ENCODE data around the gene KLF7.

The KLF7 gene

GRCh38 chr2:207165121-207166038, at the start of gene KLF7:
TSS of gene KLF7 (minus strand) at chr2:207165948. CDS start at chr2:207165568, 380 bp downstream.
- no peak for DNase-seq

GRCh38 chr2:207215308-207215707, 49.6 kb upstream of the KLF7 start:
- no peak for DNase-seq

GRCh38 chr2:207214446-207214845, 48.7 kb upstream of the KLF7 start:
- DNase-seq, result no peak

GRCh38 chr2:207206011-207206410, 40.3 kb upstream of the KLF7 start:
- DNase-seq, result no peak

GRCh38 chr2:207205173-207205957, 39.6 kb upstream of the KLF7 start:
- no peak for DNase-seq

GRCh38 chr2:207203056-207203455, 37.3 kb upstream of the KLF7 start:
- DNase-seq, result no peak

- no peak for DNase-seq
Measured at GRCh38 chr2:207202645-207203044, 36.9 kb upstream of the KLF7 start.

GRCh38 chr2:207201416-207201815, 35.7 kb upstream of the KLF7 start:
- DNase-seq, result no peak

GRCh38 chr2:207200136-207200535, 34.4 kb upstream of the KLF7 start:
- no peak for DNase-seq

- DNase-seq, result no peak
Measured at GRCh38 chr2:207194028-207194427, 28.3 kb upstream of the KLF7 start.

- no peak for DNase-seq
Measured at GRCh38 chr2:207188626-207189419, 23.1 kb upstream of the KLF7 start.

- DNase-seq, result no peak
Measured at GRCh38 chr2:207185372-207185771, 19.6 kb upstream of the KLF7 start.

- DNase-seq, result no peak
Measured at GRCh38 chr2:207184768-207185167, 19.0 kb upstream of the KLF7 start.

GRCh38 chr2:207184348-207184747, 18.6 kb upstream of the KLF7 start:
- DNase-seq, result no peak

GRCh38 chr2:207183506-207183905, 17.8 kb upstream of the KLF7 start:
- no peak for DNase-seq

GRCh38 chr2:207182911-207183310, 17.2 kb upstream of the KLF7 start:
- DNase-seq, result no peak

GRCh38 chr2:207181526-207182274, 16.0 kb upstream of the KLF7 start:
- DNase-seq, result no peak

- no peak for DNase-seq
Measured at GRCh38 chr2:207180741-207181140, 15.0 kb upstream of the KLF7 start.

GRCh38 chr2:207176247-207176646, 10.5 kb upstream of the KLF7 start:
- DNase-seq, result peak; percentile 29

GRCh38 chr2:207173641-207174040, 7.9 kb upstream of the KLF7 start:
- no peak for DNase-seq

- peak; percentile 96 for DNase-seq
Measured at GRCh38 chr2:207167099-207167923, 1.6 kb upstream of the KLF7 start.
